CD4-positive, alpha-beta T cell treated with Interleukin-17A for 1 hour (primary cell): ENCODE measurements around the gene CALCR.
A peak's percentile ranks its signal among the peaks of the same experiment; 100 is the strongest.
"Not testable (repeated sequence)": the region's sequence is repeated elsewhere in the genome, so short reads cannot be mapped to it uniquely, and the experiment has no call there.

Experiments used
- DNase-seq: peaks from one replicate; pipeline ENCODE4 v3.0.0-alpha.2; 2020

CALCR gene

GRCh38 chr7:93559639-93560491 is 14.7 kb downstream of the CALCR start:
- no peak for DNase-seq

GRCh38 chr7:93558705-93559614 is 15.6 kb downstream of the CALCR start:
- no peak for DNase-seq

GRCh38 chr7:93551931-93552330 is 22.6 kb downstream of the CALCR start:
- no peak for DNase-seq

GRCh38 chr7:93551063-93551895 is 23.2 kb downstream of the CALCR start:
- peak; percentile 8 for DNase-seq

- no peak for DNase-seq
Observed at GRCh38 chr7:93547716-93548115, 26.8 kb downstream of the CALCR start.

- no peak for DNase-seq
Observed at GRCh38 chr7:93544691-93545090, 29.8 kb downstream of the CALCR start.

- DNase-seq: no peak
Observed at GRCh38 chr7:93538061-93538460, 36.5 kb downstream of the CALCR start.

GRCh38 chr7:93535616-93536015 is 38.9 kb downstream of the CALCR start:
- DNase-seq: no peak

GRCh38 chr7:93530701-93531100 is 43.8 kb downstream of the CALCR start:
- no peak for DNase-seq

GRCh38 chr7:93516834-93517233 is 57.7 kb downstream of the CALCR start:
- DNase-seq: no peak

GRCh38 chr7:93515144-93515543 is 59.4 kb downstream of the CALCR start:
- no peak for DNase-seq

- no peak for DNase-seq
Observed at GRCh38 chr7:93509303-93509702, 65.2 kb downstream of the CALCR start.

GRCh38 chr7:93503088-93503487 is 71.4 kb downstream of the CALCR start:
- DNase-seq: no peak

- DNase-seq: not testable (repeated sequence)
Observed at GRCh38 chr7:93491860-93492259, 82.7 kb downstream of the CALCR start.

GRCh38 chr7:93476491-93477344 is 97.8 kb downstream of the CALCR start:
- DNase-seq: no peak

GRCh38 chr7:93475811-93476210 is 98.7 kb downstream of the CALCR start:
- no peak for DNase-seq

- no peak for DNase-seq
Observed at GRCh38 chr7:93471456-93471855, 103.1 kb downstream of the CALCR start.

- DNase-seq: no peak
Observed at GRCh38 chr7:93463764-93464163, 110.8 kb downstream of the CALCR start.

GRCh38 chr7:93461350-93461749 is 113.2 kb downstream of the CALCR start:
- no peak for DNase-seq

- DNase-seq: no peak
Observed at GRCh38 chr7:93453262-93453661, 121.3 kb downstream of the CALCR start.

- DNase-seq: no peak
Observed at GRCh38 chr7:93448176-93448575, 126.3 kb downstream of the CALCR start.

- no peak for DNase-seq
Observed at GRCh38 chr7:93447509-93447908, 127.0 kb downstream of the CALCR start.
